BLaER1 (cell line): ENCODE measurements around the gene TBC1D22A.

Experiments
- H3K27ac ChIP-seq: shearing (Covaris generic); formaldehyde crosslinking; 2 replicates; pipeline ENCODE4 v1.8.1; 2022
- H3K27me3 ChIP-seq: shearing (Covaris generic); formaldehyde crosslinking; 2 replicates; pipeline ENCODE4 v1.8.1; 2022
- H3K36me3 ChIP-seq: shearing (Covaris generic); formaldehyde crosslinking; 2 replicates; pipeline ENCODE4 v1.8.1; 2022
- H3K4me1 ChIP-seq: shearing (Covaris generic); formaldehyde crosslinking; 2 replicates; pipeline ENCODE4 v1.8.1; 2022
- H3K4me2 ChIP-seq: shearing (Covaris generic); formaldehyde crosslinking; 2 replicates; pipeline ENCODE4 v1.8.1; 2022
- H3K4me3 ChIP-seq: shearing (Covaris generic); formaldehyde crosslinking; 2 replicates; pipeline ENCODE4 v1.8.1; 2022
- H3K9ac ChIP-seq: shearing (Covaris generic); formaldehyde crosslinking; 2 replicates; pipeline ENCODE4 v1.8.1; 2022
- H3K9me3 ChIP-seq: shearing (Covaris generic); formaldehyde crosslinking; 2 replicates; pipeline ENCODE4 v1.8.1; 2022
- H4K20me1 ChIP-seq: shearing (Covaris generic); formaldehyde crosslinking; 2 replicates; pipeline ENCODE4 v1.8.1; 2022
- Cebpa-rat ChIP-seq: shearing (Covaris generic); IDR thresholded peaks from 2 replicates; pipeline ENCODE4 v1.8.1; 2022

The TBC1D22A gene

DNA sequence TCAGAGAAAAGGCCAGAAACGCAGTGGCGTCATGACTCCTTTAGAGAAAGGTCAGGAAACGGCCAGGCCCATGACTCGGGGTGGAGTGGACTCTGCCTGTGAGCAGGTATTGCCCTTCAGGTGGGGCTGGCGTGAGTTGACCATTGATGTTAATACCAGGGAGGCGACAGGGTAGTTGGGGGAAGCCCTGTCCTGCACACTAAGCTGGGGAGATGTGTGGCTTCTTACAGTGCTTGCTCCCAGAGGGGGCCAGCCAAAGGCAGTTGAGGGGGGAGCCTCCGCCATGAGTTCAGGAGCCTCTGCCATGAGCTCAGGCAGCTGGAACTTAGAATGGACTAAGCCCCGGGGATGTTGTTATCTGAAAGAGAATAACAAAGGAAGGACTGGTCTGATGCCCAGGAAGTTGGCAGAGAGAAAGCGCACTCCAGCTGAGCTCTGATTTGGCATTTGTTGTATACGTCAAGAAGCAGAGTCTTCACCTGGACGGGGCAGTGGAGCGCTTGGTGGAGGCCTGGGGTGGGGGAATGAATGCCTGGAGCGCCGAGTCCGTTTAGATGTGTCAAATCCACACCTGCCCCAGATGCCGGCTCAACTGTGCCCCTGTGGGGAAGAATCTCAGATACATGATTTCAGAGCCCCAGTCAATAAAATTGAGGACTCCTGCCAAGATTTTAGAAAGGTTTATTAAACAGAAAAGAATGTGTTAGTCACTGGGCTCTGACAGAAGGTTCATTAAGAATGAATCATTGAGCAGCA, 222.5 kb downstream of the TBC1D22A start:
- Histone ChIP-seq H3K27me3 (no peaks in the 10 kb centered on the region), H3K4me1 (no peaks in the 10 kb centered on the region), H3K4me3 (no peak overlapping the region), H4K20me1 (peaks cover 23% of the 10 kb centered on the region; the same call in 1 of the 2 replicates), H3K27ac (no peak overlapping the region), H3K9ac (no peak overlapping the region), H3K4me2 (no peak overlapping the region), H3K36me3 (peaks cover 42% of the 10 kb centered on the region), H3K9me3 (no peaks in the 10 kb centered on the region)
- no peak for TF ChIP-seq Cebpa-rat

DNA sequence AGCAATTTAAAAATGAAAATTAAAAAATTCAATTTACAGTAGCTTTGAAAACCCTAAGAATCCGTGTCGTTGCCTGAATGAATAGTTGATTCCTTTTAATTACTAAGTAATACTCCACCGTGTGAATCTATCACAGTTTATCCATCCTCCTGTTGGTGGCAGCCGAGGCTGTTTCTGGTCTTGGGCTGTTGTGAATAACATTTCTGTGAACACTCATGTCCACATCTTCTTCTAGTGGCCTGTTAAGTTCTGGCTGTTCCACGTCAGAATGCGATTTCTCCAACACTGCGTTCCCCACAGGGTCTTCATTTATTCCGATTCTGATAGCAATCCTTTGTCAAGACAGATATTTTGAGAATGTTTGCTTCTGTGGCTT, 223.0 kb downstream of the TBC1D22A start:
- no peak overlapping the region for H3K4me3 ChIP-seq
- H3K36me3 ChIP-seq: peaks cover 42% of the 10 kb centered on the region
- H3K4me1 ChIP-seq: no peaks in the 10 kb centered on the region
- no peak overlapping the region for H3K27ac ChIP-seq
- no peak overlapping the region for H3K9ac ChIP-seq
- H3K4me2 ChIP-seq: no peak overlapping the region
- no peaks in the 10 kb centered on the region for H3K9me3 ChIP-seq
- no peak for TF ChIP-seq Cebpa-rat
- peaks cover 25% of the 10 kb centered on the region; the same call in 1 of the 2 replicates for H4K20me1 ChIP-seq
- no peaks in the 10 kb centered on the region for H3K27me3 ChIP-seq

DNA sequence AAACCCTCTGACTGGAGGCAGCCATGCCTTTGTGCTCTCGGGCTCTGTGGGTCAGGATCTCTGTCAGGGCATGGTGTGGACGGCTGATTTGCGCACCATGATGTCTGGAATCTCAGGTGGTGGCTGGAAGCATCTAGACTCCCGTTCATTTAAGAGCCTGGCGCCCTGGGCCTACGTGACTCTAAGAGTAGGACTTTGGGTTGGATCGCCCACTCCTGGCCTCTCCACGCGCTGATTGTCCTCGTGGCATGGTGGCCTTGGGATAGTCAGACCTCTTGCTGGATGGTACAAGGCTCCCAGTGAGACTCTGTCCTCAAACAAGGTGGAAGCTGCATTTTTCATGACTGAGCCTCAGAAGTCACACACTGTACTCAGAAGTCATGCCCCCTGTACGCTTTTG, 224.3 kb downstream of the TBC1D22A start:
- no peak overlapping the region for H3K9ac ChIP-seq
- H3K4me2 ChIP-seq: no peak overlapping the region
- H3K36me3 ChIP-seq: peaks cover 46% of the 10 kb centered on the region
- no peak overlapping the region for H3K27ac ChIP-seq
- H3K9me3 ChIP-seq: no peaks in the 10 kb centered on the region
- H3K27me3 ChIP-seq: no peaks in the 10 kb centered on the region
- H4K20me1 ChIP-seq: peaks cover 38% of the 10 kb centered on the region; the same call in 1 of the 2 replicates
- TF ChIP-seq Cebpa-rat: no peak
- no peaks in the 10 kb centered on the region for H3K4me1 ChIP-seq
- no peak overlapping the region for H3K4me3 ChIP-seq

DNA sequence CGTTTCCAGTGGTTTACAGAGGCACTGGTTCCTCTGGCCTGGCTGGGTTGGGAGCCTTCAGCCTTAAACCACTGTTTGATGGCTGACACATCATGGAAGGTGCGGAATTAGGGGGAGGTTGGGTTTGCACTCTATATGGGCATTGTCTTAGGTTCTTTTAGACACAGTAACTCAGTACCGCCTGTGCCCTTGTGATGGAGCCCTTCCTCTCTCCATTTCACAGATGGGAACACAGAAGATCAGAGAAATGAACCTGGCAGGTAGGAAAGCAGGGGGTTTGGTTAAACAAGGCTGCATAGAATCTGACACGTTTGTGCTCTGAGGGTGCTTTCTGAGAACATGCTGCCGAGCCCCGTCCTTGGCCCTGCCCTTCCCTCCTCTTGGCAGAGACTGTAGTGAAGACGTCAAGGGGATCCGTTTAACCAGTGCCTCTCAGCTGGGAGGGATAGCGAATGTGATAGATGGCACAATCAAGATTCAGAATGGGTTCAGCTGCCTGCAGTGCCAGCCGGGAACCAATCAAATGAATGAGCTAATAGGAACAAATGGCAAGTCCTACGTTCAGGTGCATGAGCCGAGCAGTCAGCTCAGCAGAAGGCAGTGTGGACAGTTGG, 228.6 kb downstream of the TBC1D22A start:
- peaks cover 74% of the 10 kb centered on the region for H3K36me3 ChIP-seq
- H3K27me3 ChIP-seq: no peaks in the 10 kb centered on the region
- H3K27ac ChIP-seq: no peak overlapping the region
- H3K4me3 ChIP-seq: no peak overlapping the region
- TF ChIP-seq Cebpa-rat: no peak
- peaks cover 73% of the 10 kb centered on the region for H4K20me1 ChIP-seq
- no peaks in the 10 kb centered on the region for H3K9me3 ChIP-seq
- H3K4me1 ChIP-seq: no peaks in the 10 kb centered on the region
- no peak overlapping the region for H3K4me2 ChIP-seq
- H3K9ac ChIP-seq: no peak overlapping the region

DNA sequence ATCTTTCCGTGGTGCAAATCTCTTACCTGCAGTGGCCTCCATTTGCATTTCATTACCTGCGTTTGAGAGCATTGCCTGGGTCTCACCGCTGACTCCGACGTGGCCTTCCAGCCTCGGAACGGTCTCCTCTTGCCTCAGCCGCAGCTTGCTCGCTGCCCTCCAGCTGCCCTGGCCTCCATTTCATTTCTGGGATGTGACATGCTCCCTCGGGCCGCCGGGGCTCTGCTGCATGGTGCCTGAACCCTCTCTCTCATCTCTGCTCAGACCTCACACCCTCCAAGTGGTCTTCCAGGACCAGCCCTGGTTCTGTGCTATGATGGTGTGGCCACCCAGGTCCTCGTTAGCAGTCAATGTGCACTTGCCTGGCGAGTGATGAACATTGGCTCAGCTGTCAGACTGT, 229.2 kb downstream of the TBC1D22A start:
- TF ChIP-seq Cebpa-rat: no peak
- no peaks in the 10 kb centered on the region for H3K27me3 ChIP-seq
- H3K4me3 ChIP-seq: no peak overlapping the region
- H3K9me3 ChIP-seq: no peaks in the 10 kb centered on the region
- H3K27ac ChIP-seq: no peak overlapping the region
- H3K4me1 ChIP-seq: peaks cover 1% of the 10 kb centered on the region; the same call in 1 of the 2 replicates
- H3K9ac ChIP-seq: no peak overlapping the region
- peaks cover 78% of the 10 kb centered on the region for H3K36me3 ChIP-seq
- H4K20me1 ChIP-seq: peaks cover 77% of the 10 kb centered on the region
- H3K4me2 ChIP-seq: no peak overlapping the region

DNA sequence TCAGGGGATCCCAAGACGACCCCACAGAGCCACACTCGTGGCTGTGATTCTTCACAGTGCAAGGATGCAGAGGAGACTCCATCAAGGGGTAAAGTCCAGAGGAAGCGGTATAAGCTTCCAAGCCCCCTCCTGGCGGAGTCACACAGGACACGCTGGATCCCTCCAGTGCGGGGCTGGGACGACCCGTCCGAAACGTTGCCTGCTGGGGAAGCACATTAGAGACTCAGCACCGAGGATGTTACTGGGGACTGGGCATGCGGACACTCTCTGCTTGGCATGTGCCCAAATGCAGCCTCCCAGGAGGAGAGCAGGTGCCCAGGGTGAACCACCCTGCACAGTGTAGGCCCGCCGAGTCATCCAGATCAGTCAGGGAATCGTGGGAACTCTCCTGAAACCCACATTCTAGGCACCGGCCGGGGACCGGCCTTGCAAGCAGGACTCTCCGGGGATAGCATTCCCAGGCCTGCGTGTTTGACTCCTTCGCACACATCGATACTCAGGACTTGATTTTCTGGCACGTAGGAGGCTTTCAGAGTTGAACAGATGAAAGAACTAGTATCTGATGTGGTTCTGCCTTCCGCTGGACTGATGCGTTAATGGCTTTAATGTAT, 229.8 kb downstream of the TBC1D22A start:
- TF ChIP-seq Cebpa-rat: no peak
- no peak overlapping the region for H3K9ac ChIP-seq
- H3K27me3 ChIP-seq: no peaks in the 10 kb centered on the region
- peaks cover 7% of the 10 kb centered on the region for H3K4me1 ChIP-seq
- H4K20me1 ChIP-seq: peaks cover 79% of the 10 kb centered on the region
- H3K36me3 ChIP-seq: peaks cover 74% of the 10 kb centered on the region
- H3K4me3 ChIP-seq: no peak overlapping the region
- H3K27ac ChIP-seq: no peak overlapping the region
- no peak overlapping the region for H3K4me2 ChIP-seq
- no peaks in the 10 kb centered on the region for H3K9me3 ChIP-seq

DNA sequence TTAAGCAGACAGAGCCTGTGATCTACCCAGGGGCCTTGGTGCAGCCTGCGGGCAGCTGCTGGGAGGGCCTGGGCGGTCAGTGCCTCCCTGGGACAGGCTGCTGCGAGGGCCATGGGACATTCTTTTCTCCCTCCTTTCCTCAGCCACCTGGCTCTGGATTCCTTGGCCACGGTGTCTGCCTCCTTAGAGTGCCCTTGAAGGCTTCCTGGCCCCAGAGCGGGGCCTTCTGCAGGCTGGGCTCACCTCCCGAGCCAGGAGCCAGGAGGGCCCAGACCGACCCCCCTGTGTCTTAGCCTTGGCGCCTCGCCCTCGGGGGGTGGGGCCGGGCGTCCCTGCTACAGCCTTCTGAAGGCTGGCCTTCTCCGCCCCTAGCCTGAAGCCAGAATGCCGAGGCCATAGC, 231.2 kb downstream of the TBC1D22A start:
- peaks cover 63% of the 10 kb centered on the region for H3K36me3 ChIP-seq
- H3K4me1 ChIP-seq: peaks cover 21% of the 10 kb centered on the region
- H3K9ac ChIP-seq: no peak overlapping the region
- H3K9me3 ChIP-seq: no peaks in the 10 kb centered on the region
- H3K4me2 ChIP-seq: no peak overlapping the region
- no peaks in the 10 kb centered on the region for H3K27me3 ChIP-seq
- TF ChIP-seq Cebpa-rat: no peak
- no peak overlapping the region for H3K27ac ChIP-seq
- H4K20me1 ChIP-seq: peaks cover 89% of the 10 kb centered on the region
- H3K4me3 ChIP-seq: no peak overlapping the region

DNA sequence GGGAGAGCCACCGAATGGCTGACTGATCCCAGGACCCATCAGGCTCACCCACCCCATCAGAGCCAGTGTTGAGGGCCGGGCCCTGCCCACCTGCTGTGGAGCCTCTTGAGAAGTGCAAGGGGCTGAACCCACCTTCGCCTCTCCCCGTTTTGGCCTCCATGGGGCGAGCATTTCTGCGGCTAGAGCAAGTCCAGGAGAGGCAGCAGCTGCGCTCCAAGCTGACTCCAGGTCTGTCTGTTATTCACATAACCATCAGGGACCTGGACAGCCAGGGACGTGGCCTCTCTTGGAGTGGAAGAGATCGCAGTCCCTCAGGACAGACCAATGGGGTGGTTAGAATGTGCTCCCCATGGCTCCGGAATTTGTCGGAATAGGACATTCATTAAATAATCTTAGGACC, 231.8 kb downstream of the TBC1D22A start:
- Histone ChIP-seq H3K9me3 (no peaks in the 10 kb centered on the region), H3K9ac (no peak overlapping the region), H3K27ac (no peak overlapping the region), H3K27me3 (no peaks in the 10 kb centered on the region), H3K36me3 (peaks cover 57% of the 10 kb centered on the region), H3K4me3 (no peak overlapping the region), H3K4me2 (no peak overlapping the region), H3K4me1 (peaks cover 27% of the 10 kb centered on the region), H4K20me1 (peaks cover 89% of the 10 kb centered on the region)
- no peak for TF ChIP-seq Cebpa-rat

DNA sequence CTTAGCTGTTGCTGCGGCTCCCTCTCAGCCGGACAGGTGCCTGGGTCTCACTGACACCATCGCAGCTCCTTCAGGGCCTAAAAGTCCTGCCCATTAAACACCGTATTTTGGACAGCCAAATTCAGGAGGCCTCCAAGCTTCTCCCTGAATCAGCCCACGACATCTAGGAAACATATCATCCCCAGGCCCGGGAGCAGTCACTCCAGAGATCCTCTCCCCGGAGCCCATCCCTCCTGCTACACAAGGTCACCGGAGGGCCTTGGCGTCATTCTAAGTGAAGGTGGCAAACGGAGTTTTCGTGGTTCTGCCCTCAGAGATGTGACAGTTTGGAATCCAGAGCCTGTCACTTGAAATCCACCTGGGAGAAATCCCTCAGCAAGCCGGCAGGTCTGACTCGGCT, 232.5 kb downstream of the TBC1D22A start:
- Histone ChIP-seq H3K9me3 (no peaks in the 10 kb centered on the region), H4K20me1 (peaks cover 96% of the 10 kb centered on the region), H3K4me3 (no peak overlapping the region), H3K9ac (no peak overlapping the region), H3K27ac (no peak overlapping the region), H3K4me2 (no peak overlapping the region), H3K27me3 (no peaks in the 10 kb centered on the region), H3K4me1 (peaks cover 34% of the 10 kb centered on the region), H3K36me3 (peaks cover 58% of the 10 kb centered on the region)
- TF ChIP-seq Cebpa-rat: no peak
